GM21825 (cell line): Measurements from ENCODE around the gene FOXC2.

Experiments
- ATAC-seq: cut with Tn5 transposase; IDR thresholded peaks from one replicate; pipeline ENCODE4 v1.9.1; 2021; ENCODE audit warnings: mild to moderate bottlenecking, moderate library complexity; ENCODE audit not compliant: unreplicated experiment

Gene FOXC2

DNA sequence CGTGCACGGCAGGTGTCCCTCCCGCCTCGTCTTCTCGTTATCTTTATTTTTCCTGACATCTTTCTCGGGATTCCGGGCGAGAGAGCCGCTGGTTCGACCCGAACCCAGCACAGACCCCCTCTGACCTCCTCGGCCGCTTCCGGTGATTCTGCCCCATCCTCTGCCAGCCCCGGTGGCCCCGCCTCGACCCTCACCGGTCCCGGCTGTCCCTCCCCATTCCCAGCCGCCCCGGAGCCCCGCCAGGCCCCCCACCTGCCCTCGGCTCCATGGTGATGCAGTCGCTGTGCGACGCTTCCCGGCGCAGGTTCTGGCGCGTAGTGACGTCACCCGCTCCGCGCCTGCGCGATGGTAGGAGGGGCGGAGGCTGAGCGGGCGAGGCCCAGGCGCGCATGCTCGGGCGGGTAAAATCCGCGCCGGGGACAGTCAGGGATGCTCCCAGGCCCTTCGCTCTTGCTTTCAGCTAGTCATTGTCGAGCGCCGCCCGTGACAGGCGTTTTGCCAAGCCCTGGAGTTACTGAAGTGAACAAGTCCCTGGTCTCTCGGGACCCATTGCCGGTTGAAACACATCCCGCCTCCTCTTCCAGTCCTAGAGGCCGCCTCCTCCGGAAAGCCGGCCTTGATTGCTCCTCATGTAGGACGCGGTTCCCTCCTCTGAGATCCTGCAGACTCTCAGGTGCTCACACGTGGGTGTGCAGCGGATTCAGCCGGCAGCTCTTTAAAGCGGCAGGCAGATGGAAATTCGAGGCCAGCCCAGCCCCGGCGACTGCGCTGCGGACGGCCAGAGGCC, 11.5 kb upstream of the FOXC2 start, which contains the start of gene MTHFSD:
Gene MTHFSD (minus strand): TSS at position 319 of the 787 bp plus-strand sequence. CDS start 51 bp downstream, at position 268.
- ATAC-seq: peak; percentile 73

DNA sequence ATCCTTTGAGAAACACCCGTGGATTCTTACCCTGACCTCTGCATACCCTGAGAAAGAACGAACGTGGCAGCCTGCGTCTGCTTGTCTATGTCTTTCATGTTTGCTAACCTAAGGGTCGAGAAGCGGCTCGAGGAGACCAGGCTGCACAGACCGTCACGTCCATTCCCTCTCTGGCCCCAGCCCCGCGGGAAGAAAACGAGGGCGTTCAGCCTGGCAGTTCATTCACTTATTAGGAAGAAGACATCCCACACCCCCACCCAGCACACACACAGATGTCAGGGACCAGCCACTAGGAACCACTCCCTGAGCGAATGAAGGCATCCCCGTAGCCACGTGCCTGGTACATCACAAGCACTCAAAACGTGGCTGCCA, 10.9 kb upstream of the FOXC2 start:
- ATAC-seq: peak; percentile 5

DNA sequence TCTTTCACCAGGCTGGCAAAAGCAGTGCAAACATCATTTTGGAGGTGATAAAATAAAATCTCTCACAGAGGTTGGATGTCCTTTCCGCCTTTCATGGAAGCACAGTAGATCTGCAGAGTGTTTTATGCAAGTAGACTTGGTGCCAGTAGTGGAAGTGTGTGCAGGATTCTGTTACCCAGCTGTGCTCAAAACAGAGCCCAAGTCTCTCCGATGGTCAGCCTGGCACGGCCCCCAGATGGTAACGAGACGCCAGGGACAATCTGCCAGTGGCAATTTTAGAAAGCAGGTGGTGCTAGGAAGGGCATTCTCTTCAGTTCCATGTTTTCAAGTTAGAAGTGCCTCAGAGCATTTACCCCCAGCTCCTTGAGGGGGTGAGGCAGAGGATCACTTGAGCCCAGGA, 10.1 kb upstream of the FOXC2 start:
- ATAC-seq: no peak

GRCh38 chr16:86557587-86557986, 9.0 kb upstream of the FOXC2 start:
- no peak for ATAC-seq

DNA sequence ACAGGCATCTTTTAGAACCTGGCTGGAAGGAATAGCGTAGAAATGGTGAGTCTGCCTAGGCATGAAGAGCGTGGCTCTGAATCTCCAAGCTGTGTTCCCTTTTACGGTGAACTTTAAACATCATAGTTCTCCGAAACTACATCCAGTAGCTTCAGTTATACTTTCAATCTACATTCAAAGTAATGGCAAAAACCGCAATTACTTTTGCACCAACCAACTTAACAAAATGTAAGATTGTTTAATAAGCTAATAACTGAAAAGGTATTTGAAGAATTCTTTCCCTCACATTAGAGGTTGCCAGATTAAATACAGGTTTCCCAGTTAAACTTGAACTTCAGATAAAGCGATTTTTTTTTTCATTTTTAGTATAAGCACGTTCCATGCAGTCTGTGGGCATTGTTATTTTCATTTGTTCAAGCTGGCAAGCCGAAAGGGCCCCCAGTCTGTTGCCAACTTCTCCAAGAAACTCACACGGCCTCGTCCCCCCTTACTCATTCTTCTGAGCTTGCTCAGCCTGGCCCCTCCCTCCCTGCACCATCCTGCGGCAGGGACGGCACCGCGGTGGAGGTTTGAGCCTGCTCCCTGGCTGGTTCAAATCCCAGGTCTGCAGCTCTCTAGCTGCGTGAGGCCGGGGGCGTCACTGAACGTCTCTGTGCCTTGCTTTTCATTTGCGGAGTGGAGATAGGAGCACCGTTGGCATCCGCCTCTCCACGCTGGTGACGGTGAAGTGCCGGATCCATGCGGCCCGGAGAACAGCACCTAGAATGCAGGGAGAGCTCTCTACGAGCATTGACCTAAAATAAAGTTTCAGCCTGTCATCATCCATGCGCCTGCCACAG, 8.1 kb upstream of the FOXC2 start:
- ATAC-seq: no peak

DNA sequence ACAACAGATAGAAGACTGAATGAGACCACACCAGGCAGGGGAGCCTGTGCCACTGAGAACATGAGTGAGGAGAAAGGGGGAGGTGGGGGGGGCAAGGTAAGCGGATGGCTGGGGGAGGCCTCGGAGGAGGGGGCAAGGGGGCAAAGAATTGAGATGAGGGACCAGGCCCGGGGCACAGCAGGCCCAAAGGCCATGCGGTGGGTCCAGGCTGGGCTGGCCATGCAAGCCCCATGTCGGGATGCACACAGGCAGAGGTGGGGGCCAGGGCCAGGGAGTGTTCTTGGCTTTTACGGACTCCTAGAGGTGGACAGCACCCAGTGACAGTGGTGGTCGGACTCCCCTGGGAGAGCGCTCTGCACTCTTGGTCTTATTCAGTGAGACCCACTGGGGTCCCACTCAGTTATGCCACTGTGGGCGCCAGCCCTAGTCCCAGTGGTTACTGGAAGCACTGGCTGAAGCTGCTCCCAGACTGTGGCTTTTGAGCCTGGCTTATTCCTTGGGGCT, 6.8 kb upstream of the FOXC2 start:
- no peak for ATAC-seq

GRCh38 chr16:86562356-86562755, 4.3 kb upstream of the FOXC2 start:
- ATAC-seq: no peak

- ATAC-seq: no peak
Measured at GRCh38 chr16:86563469-86564345, 2.9 kb upstream of the FOXC2 start.

DNA sequence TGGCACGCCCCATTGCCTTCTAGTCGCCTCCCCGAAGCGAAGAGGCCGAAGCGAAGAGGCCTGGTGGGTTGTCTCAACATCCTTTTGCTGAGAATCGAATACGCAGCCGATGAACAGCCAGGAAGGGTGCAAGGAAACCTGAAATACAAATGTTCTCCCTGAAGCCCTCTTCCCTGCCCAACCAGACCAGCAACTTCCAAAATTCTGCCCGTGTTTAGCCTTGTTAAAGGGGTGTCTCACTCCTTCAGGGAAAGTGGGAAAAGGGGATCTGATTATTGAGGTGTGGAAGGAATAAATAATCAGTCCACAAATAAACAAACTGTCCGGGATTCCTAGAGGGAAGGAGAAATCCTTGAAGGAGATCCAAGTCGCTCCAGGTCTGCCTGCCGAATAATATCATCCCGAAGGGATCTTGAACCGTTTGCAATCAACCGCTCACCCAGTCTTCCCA, 1.4 kb upstream of the FOXC2 start:
- no peak for ATAC-seq

GRCh38 chr16:86565644-86566511, 751 bp upstream of the FOXC2 start:
- no peak for ATAC-seq

DNA sequence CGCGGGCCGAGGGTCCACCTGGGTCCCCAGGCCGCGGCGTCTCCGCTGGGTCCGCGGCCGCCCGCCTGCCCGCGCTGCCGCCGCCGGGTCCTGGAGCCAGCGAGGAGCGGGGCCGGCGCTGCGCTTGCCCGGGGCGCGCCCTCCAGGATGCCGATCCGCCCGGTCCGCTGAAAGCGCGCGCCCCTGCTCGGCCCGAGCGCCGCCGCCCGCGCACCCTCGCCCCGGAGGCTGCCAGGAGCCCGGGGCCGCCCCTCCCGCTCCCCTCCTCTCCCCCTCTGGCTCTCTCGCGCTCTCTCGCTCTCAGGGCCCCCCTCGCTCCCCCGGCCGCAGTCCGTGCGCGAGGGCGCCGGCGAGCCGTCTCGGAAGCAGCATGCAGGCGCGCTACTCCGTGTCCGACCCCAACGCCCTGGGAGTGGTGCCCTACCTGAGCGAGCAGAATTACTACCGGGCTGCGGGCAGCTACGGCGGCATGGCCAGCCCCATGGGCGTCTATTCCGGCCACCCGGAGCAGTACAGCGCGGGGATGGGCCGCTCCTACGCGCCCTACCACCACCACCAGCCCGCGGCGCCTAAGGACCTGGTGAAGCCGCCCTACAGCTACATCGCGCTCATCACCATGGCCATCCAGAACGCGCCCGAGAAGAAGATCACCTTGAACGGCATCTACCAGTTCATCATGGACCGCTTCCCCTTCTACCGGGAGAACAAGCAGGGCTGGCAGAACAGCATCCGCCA, 504 bp downstream of the FOXC2 start:
- ATAC-seq: no peak

GRCh38 chr16:86567701-86568581, 1.3 kb downstream of the FOXC2 start:
- ATAC-seq: no peak

DNA sequence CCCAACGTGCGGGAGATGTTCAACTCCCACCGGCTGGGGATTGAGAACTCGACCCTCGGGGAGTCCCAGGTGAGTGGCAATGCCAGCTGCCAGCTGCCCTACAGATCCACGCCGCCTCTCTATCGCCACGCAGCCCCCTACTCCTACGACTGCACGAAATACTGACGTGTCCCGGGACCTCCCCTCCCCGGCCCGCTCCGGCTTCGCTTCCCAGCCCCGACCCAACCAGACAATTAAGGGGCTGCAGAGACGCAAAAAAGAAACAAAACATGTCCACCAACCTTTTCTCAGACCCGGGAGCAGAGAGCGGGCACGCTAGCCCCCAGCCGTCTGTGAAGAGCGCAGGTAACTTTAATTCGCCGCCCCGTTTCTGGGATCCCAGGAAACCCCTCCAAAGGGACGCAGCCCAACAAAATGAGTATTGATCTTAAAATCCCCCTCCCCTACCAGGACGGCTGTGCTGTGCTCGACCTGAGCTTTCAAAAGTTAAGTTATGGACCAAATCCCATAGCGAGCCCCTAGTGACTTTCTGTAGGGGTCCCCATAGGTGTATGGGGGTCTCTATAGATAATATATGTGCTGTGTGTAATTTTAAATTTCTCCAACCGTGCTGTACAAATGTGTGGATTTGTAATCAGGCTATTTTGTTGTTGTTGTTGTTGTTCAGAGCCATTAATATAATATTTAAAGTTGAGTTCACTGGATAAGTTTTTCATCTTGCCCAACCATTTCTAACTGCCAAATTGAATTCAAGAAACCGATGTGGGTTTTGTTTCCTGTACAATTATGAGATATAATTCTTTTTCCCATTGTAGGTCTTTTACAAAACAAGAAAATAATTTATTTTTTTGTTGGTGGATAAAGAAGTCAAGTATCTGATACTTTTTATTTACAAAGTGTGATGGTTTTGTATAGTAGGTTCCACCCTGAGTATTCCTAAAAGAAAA, 2.3 kb downstream of the FOXC2 start:
- no peak for ATAC-seq

DNA sequence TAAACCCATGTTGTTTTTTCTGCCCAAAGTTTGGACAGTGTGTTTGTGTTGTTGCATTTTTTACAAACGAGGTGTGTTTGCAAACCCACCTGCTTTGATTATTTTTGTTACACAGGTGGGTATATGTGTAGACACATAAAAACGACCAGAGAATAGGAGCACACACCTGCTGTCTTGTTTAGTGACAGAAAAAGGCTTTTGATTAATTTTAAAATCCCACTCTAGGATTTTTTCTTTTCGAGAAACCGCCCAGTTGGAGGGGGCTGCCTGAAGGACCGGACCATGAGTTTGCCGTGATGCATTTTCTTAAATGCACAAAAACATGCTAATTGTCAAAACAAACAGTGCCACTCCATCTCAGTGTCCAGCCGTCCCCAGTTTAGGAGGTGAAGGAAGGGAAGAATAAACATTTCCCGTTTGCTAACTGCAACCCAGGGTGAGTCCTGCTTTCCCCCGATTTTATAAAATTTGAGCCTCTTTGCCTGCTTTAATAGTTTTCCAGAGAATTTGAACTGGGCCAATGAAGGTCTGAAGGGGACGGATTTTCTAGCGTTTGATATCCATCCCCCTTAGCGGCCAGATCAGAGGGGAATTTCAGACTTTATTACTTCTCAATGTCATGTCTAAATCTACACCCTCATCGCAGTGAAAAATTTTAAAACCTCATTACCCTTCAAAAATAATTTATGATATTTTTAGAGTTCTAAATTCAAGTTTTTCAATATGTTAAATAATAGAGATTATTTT, 3.2 kb downstream of the FOXC2 start:
- ATAC-seq: no peak

GRCh38 chr16:86570558-86571529, 4.2 kb downstream of the FOXC2 start:
- ATAC-seq: no peak
